SK-N-MC (cell line): ENCODE measurements around the gene CLCN2.

ENCODE experiments used
- EZH2 ChIP-seq: fragments of 200-600 bp; sonication (generic); IDR thresholded peaks from one replicate; pipeline ENCODE4 v1.6.1; 2017; ENCODE audit warnings: antibody characterized with exemption
- FOXP2 ChIP-seq: optimal IDR thresholded peaks from 2 replicates; pipeline ENCODE3; 2011; ENCODE audit warnings: mild to moderate bottlenecking, moderate library complexity; ENCODE audit not compliant: insufficient read depth; ENCODE audit errors: extremely low read length, control extremely low read depth
- POLR2AphosphoS5 ChIP-seq: IDR thresholded peaks from 2 replicates; pipeline ENCODE4 v1.6.1; 2012; ENCODE audit warnings: mild to moderate bottlenecking, low read depth, low read length, borderline replicate concordance

GRCh38 chr3:184387174-184387714 is 25.8 kb upstream of the CLCN2 start:
- TF ChIP-seq EZH2: no peak
- TF ChIP-seq POLR2AphosphoS5: no peak
- TF ChIP-seq FOXP2: no peak
